Peyer's patch (tissue), 4 donors: ENCODE data around the gene NUDCD3.

Experiments used
- CTCF ChIP-seq, 6 experiments: fragments of 450-650 bp in 4 of 6; fragments of 200-600 bp in 2 of 6; sonication (generic) in 1 of 6; IDR thresholded peaks; one replicate each; pipeline ENCODE4 v1.5.1; 2017 to 2019; ENCODE audit warnings: antibody characterized with exemption in 6 of 6, mild to moderate bottlenecking in 3 of 6, moderate library complexity in 1 of 6
- POLR2A ChIP-seq, 2 donors: fragments of 450-650 bp; IDR thresholded peaks; one replicate each; pipeline ENCODE4 v1.5.1; 2017; ENCODE audit warnings: antibody characterized with exemption in 2 of 2, mild to moderate bottlenecking in 2 of 2, moderate library complexity in 2 of 2

DNA sequence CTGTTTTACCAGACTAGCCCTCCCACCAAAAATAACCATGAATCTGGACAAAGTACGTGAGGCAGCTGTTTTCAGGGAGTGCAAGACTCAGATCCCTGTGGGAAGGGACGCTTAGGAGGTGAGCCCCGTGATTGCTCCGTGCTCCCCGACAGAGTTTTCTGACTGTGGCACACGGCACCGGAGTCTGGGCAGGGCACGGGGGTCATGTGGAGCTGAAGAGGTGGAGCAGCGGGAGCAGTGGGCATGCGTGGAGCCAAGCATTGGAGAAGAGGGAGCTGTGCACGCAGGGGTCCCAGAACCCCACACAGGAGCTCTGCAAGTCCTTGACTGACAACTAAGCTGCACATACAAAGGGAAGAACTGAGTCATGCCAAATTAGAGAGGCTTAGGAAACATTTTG, 154.0 kb downstream of the NUDCD3 start:
- TF ChIP-seq CTCF (IDR thresholded peaks at IDR 0.05) (no peak), POLR2A (IDR thresholded peaks at IDR 0.05) (no peak)
